GM21619 (cell line): ENCODE data around the gene STARD10.

Experiments
- ATAC-seq: cut with Tn5 transposase; IDR thresholded peaks from one replicate; pipeline ENCODE4 v1.9.1; 2021; ENCODE audit not compliant: unreplicated experiment

The STARD10 gene

DNA sequence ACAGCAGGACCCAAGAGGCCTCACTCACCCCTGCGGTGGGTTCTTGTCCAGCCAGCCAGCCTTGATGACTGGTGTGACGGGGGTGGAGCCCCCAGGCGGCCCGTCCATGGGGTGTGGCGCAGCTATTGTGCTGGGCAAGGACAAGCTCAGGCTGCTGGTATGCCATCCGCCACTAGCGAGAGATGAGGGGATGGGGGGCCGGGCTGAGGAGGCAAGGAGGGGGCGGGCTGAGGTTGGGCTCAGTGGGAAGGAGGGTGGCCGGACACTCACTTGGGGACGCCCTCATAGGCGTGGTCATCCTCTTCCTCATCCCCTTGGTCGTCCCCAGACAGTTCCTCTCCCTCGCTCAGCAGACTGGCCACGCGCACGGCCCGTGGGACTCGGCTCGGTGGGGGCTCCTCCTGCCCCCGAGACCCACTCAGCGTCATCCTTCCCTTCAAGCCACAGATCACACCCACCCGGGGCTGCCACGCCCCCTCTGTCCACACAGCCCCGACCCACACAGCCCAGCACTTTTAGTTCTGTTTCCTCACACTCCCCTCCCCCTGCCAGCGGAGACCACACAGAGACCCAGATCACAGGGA, 81.6 kb downstream of the STARD10 start:
- no peak for ATAC-seq

DNA sequence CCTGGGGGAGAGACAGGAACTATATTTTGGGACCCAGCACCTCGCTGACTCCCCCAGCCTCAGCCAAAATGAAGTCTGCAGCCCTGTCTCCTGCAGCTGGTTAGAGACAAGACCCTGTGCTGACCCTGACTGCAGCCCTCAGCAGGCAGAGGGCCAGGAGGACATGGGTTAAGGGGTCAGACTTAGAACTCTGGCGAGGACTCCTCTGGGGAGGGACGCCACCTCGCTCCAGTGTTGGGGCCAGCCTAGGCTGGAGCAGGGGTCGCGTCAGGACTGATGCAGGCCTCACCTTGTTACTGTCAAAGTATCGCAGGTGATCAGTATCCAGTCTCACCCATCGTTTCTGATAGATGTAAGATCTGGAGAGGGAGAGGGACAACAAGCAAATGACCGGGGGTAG, 82.7 kb downstream of the STARD10 start:
- no peak for ATAC-seq

DNA sequence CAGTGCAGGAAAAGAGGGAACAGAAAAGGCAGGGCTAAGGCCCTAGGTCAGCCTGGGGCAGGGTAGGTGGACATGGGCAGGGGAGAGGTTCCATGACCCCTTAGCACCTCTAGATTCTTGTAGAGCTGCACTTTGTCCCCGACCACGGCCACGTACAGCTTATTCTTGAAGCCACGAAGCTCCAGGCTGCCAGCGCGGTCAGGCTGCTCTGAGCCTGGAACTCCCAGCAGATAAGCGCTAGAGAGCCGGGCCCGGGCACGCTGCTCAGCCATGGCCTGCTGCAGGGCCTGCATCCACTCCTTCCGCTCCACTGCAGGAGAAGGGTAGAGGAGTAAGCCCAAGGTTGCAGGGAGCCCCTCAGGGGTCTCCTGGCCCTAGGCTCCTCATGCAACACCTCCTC, 83.6 kb downstream of the STARD10 start:
- no peak for ATAC-seq

GRCh38 chr11:72709478-72710238, 84.2 kb downstream of the STARD10 start:
- no peak for ATAC-seq

DNA sequence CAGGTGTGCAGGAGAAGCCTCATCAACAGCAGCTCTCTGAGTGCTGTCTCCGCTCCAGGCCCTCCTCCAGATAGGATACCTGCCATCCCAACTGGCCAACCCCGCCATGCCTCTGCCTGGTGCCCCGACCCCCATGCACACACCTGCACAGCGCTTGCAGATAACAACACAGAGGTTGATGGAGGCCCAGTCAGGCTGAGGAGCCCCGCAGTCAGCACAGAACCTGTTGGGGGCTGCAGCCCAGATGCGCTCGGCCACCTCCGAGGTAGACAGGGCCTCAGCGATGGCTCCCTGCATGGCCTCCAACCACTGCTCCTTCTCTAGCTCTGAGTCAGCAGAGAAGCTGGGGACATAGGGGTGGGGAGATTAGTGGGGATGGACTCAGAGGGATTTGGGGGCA, 86.8 kb downstream of the STARD10 start:
- no peak for ATAC-seq

- no peak for ATAC-seq
These were observed 87.3 kb downstream of the STARD10 start for GRCh38 chr11:72706579-72706978.

DNA sequence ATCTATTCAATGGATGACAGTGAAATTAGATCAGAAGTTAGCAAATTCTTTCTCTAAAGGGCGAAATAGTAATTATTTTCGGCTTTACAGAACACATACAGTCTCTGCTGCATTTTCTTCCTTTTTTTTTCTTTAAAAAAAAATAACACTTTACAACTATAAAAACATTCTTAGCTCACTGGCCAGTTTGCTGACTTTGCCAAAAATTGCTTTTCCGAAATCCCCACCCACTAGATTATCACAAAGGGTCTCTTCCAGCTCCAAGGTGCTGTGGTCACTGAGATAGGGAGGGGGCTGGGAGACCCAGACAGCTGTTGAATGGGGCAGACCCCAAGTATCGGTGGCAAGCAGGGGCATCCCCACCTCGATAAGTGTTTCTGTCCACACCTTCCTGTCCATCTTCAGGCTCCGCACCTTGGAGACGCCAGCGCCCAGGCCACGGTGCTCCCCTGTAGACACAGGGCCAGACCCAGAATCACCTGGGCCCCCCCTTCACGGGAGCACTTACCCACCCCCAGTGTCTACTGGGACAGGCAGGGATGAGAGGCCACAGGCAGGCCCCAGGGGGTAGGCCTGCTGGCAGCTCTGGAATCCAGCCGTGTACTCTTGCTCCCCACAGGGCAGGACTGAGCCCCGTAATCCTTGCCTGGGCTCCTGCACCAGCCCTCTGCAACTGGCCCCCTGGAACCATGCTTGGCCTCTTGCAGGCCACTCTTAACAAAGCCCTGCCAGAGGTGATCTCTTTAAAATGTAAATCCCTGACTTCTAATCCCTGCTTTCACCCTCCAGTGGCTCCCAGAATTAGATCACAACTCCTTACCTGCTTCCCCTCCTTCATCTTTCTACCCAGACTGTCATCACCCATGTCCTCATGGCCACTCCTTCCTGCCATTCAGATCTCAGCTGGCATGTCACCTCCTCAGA, 88.1 kb downstream of the STARD10 start:
- no peak for ATAC-seq

DNA sequence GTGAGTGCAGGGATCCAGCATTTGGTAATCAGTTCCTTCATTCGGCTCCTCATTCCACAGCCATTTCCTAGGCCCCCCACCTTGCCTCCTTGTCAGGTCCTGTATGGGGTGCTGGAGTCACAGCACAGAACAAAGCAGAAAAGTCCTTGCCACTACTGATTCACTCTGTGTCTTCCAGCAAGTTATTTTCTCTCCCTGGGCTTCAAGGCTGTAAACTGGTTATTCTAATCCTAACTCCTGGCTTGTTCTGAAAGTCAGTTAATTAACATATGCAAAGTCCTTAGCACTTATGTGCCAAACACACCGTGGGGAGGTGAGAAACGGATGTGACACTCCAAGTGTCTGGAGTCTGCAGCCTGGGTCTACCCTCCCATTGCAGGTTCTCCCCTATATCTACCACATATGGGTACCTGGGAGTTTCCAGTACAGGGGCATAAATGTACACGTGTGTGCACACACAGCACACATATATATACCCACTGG, 89.0 kb downstream of the STARD10 start:
- ATAC-seq, result no peak
